Ovary (tissue), 3 donors: Measurements from ENCODE around the gene NAPSA.

Experiments used
- EP300 ChIP-seq: sonication (generic); formaldehyde crosslinking; IDR thresholded peaks from one replicate; pipeline ENCODE4 v1.6.1; 2017; ENCODE audit warnings: antibody characterized with exemption
- POLR2A ChIP-seq: fragments of 450-650 bp; IDR thresholded peaks from one replicate; pipeline ENCODE4 v1.6.1; 2017; ENCODE audit warnings: antibody characterized with exemption, mild to moderate bottlenecking, moderate library complexity
- TF ChIP-seq, protein P1 (sequence below), 3 donors: fragments of 450-650 bp in 2 of 3; fragments of 200-600 bp in 1 of 3; IDR thresholded peaks; one replicate each; pipeline versions ENCODE4 v1.5.1 to v1.8.0; 2016 to 2022; ENCODE audit warnings: antibody characterized with exemption in 3 of 3, mild to moderate bottlenecking in 1 of 3
- donor health status: DM: no; HTN: no; CAD: no.

DNA sequence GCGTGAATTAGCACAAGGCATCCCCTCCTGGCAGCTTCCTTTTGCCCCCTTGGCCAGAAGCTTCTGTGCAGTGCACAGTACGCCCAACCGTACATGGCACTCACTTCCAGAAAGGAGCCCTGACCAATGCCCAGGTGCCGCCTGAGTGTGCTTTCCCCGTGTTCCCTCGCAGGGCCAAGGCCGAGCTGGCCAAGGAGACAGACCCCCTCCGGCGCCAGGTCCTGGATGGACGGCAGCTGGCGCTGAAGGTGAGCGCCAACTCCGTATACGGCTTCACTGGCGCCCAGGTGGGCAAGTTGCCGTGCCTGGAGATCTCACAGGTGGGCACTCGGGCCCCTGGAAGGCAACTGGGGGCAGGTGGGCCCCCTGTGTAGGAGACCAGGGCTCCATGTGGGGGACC is 43.9 kb upstream of the NAPSA start:
- TF ChIP-seq, protein P1, sequence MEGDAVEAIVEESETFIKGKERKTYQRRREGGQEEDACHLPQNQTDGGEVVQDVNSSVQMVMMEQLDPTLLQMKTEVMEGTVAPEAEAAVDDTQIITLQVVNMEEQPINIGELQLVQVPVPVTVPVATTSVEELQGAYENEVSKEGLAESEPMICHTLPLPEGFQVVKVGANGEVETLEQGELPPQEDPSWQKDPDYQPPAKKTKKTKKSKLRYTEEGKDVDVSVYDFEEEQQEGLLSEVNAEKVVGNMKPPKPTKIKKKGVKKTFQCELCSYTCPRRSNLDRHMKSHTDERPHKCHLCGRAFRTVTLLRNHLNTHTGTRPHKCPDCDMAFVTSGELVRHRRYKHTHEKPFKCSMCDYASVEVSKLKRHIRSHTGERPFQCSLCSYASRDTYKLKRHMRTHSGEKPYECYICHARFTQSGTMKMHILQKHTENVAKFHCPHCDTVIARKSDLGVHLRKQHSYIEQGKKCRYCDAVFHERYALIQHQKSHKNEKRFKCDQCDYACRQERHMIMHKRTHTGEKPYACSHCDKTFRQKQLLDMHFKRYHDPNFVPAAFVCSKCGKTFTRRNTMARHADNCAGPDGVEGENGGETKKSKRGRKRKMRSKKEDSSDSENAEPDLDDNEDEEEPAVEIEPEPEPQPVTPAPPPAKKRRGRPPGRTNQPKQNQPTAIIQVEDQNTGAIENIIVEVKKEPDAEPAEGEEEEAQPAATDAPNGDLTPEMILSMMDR (IDR thresholded peaks at IDR 0.05), result no peak
- no peak for TF ChIP-seq POLR2A
- TF ChIP-seq EP300, result no peak
